DND-41 (cell line): Measurements from ENCODE around the gene MACROD2.

ENCODE experiments used
- ATAC-seq: fragments of 200-7000 bp; cut with Tn5 transposase; 3 replicates; pipeline ENCODE4 v1.9.1; 2021; ENCODE audit warnings: low read depth; ENCODE audit not compliant: insufficient read depth
- DNase-seq: peaks from one replicate; pipeline ENCODE4 v3.0.0-alpha.2; 2020
- H2AFZ ChIP-seq: 2 replicates; pipeline ENCODE4 v1.6.0; 2012; ENCODE audit warnings: low read depth, low read length
- H3K27ac ChIP-seq: 2 replicates; pipeline ENCODE4 v1.5.1; 2012; ENCODE audit warnings: low read length, inconsistent platforms
- H3K27me3 ChIP-seq: fragments of 200-600 bp; sonication (generic); 2 replicates; pipeline ENCODE4 v1.6.0; 2012; ENCODE audit warnings: low read length, mild to moderate bottlenecking, inconsistent platforms; ENCODE audit not compliant: insufficient read depth, poor library complexity
- H3K36me3 ChIP-seq: 2 replicates; pipeline ENCODE4 v1.5.1; 2012; ENCODE audit warnings: low read length, inconsistent platforms; ENCODE audit not compliant: insufficient read depth
- H3K4me1 ChIP-seq: 2 replicates; pipeline ENCODE4 v1.5.1; 2012; ENCODE audit warnings: mild to moderate bottlenecking, low read length; ENCODE audit not compliant: insufficient read depth
- H3K4me2 ChIP-seq: 2 replicates; pipeline ENCODE4 v1.6.0; 2012; ENCODE audit warnings: mild to moderate bottlenecking, moderate library complexity, low read length, inconsistent platforms; ENCODE audit not compliant: insufficient read depth
- H3K4me3 ChIP-seq, 2 experiments: fragments of 200-600 bp in 1 of 2; shearing (Covaris generic) in 1 of 2; 2 replicates each; pipeline ENCODE4 v1.5.1; 2012 to 2016; ENCODE audit warnings: inconsistent platforms in 2 of 2, low read length in 2 of 2, mild to moderate bottlenecking in 2 of 2, low read depth in 1 of 2, moderate library complexity in 1 of 2
- H3K79me2 ChIP-seq: 2 replicates; pipeline ENCODE4 v1.6.0; 2012; ENCODE audit warnings: low read length, inconsistent platforms; ENCODE audit not compliant: insufficient read depth
- H3K9ac ChIP-seq: 2 replicates; pipeline ENCODE4 v1.6.0; 2012; ENCODE audit warnings: low read depth, mild to moderate bottlenecking, inconsistent platforms, low read length, moderate library complexity
- H3K9me3 ChIP-seq: 2 replicates; pipeline ENCODE4 v1.5.1; 2012; ENCODE audit warnings: low read length, moderate library complexity, mild to moderate bottlenecking, inconsistent platforms; ENCODE audit not compliant: insufficient read depth, severe bottlenecking
- H4K20me1 ChIP-seq: 2 replicates; pipeline ENCODE4 v1.6.0; 2012; ENCODE audit warnings: low read length; ENCODE audit not compliant: insufficient read depth
- EZH2 ChIP-seq: IDR thresholded peaks from 3 replicates; pipeline ENCODE4 v1.6.1; 2012; ENCODE audit warnings: borderline replicate concordance, low read depth, mild to moderate bottlenecking, moderate library complexity, low read length, inconsistent platforms; ENCODE audit not compliant: severe bottlenecking
- TF ChIP-seq, protein P1 (sequence below): IDR thresholded peaks from 2 replicates; pipeline ENCODE4 v1.5.1; 2012; ENCODE audit warnings: borderline replicate concordance, low read length, moderate library complexity, mild to moderate bottlenecking; ENCODE audit not compliant: poor library complexity, severe bottlenecking; ENCODE audit errors: extremely low read depth

Gene MACROD2

DNA sequence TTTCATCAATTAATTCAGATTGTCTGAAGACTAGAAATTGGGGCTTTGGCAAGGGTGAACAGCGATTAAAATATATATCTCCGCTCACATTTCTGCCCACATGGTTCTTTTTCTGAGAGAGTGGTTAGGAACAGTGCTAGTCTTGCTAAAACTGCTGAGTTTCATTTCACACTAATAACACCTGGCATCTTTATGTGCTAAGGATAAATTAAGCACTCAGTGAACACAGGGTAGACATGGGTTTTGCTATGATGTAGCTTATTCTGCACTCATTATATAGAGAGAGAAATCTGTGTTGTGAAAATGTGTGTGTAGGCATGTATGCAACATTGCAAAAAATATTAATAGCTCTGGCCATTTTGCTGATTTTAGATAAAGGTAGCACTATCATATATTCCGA, 965.5 kb downstream of the MACROD2 start:
- ATAC-seq (no peak), DNase-seq (no peak)
- Histone ChIP-seq H3K4me3 (no peak overlapping the region), H3K27ac (no peak overlapping the region), H3K4me2 (no peak overlapping the region), H3K79me2 (no peaks in the 10 kb centered on the region), H4K20me1 (no peaks in the 10 kb centered on the region), H3K27me3 (no peaks in the 10 kb centered on the region), H3K36me3 (no peaks in the 10 kb centered on the region), H3K9ac (no peak overlapping the region), H3K4me1 (no peaks in the 10 kb centered on the region), H3K9me3 (no peaks in the 10 kb centered on the region), H2AFZ (no peak overlapping the region)
- no peak for TF ChIP-seq EZH2
- TF ChIP-seq, protein P1, sequence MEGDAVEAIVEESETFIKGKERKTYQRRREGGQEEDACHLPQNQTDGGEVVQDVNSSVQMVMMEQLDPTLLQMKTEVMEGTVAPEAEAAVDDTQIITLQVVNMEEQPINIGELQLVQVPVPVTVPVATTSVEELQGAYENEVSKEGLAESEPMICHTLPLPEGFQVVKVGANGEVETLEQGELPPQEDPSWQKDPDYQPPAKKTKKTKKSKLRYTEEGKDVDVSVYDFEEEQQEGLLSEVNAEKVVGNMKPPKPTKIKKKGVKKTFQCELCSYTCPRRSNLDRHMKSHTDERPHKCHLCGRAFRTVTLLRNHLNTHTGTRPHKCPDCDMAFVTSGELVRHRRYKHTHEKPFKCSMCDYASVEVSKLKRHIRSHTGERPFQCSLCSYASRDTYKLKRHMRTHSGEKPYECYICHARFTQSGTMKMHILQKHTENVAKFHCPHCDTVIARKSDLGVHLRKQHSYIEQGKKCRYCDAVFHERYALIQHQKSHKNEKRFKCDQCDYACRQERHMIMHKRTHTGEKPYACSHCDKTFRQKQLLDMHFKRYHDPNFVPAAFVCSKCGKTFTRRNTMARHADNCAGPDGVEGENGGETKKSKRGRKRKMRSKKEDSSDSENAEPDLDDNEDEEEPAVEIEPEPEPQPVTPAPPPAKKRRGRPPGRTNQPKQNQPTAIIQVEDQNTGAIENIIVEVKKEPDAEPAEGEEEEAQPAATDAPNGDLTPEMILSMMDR: no peak

DNA sequence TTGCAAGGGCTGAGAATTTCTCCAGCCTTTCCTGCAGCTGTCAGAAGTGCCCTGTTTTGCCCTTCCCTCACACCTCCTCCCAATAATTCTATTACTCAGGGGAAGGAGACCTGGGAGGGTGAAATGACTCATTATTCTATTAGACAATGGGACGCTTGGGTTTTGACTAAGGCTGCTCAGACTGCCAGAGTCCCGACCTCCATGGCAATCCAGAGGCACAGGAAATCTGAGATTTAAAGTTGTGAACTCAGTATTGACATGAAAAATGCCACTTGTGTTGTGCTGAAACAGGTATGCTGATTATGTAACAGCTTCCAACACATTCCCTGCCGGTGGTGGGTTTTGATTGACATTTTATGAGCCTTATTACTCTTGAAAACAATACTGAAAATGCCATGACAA, 967.9 kb downstream of the MACROD2 start:
- Histone ChIP-seq H3K4me1 (no peaks in the 10 kb centered on the region), H2AFZ (no peak overlapping the region), H4K20me1 (no peaks in the 10 kb centered on the region), H3K36me3 (no peaks in the 10 kb centered on the region), H3K27ac (no peak overlapping the region), H3K9me3 (no peaks in the 10 kb centered on the region), H3K4me3 (no peak overlapping the region), H3K4me2 (no peak overlapping the region), H3K79me2 (no peaks in the 10 kb centered on the region), H3K27me3 (no peaks in the 10 kb centered on the region), H3K9ac (no peak overlapping the region)
- no peak for TF ChIP-seq EZH2
- TF ChIP-seq, protein P1: no peak
- no peak for ATAC-seq
- DNase-seq: no peak

DNA sequence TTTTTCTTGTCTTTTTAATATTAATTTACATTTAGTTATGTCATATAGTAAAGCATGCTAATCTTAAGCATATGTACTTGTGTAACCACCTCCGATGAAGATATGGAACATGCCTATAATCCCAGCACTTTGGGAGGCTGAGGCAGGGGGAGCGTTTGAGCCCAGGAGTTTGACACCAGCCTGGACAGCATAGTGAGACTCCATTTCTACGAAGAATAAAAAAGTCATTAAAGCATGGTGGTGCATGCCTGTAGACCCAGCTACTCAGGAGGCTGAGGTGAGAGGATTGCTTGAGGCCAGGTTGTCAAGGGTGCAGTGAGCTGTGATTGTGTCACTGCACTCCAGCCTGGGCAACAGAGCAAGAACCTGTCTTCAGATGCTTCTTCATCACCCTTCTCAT, 970.9 kb downstream of the MACROD2 start:
- Histone ChIP-seq H3K27ac (no peak overlapping the region), H3K27me3 (no peaks in the 10 kb centered on the region), H2AFZ (no peak overlapping the region), H3K36me3 (no peaks in the 10 kb centered on the region), H3K9me3 (no peaks in the 10 kb centered on the region), H4K20me1 (no peaks in the 10 kb centered on the region), H3K4me2 (no peak overlapping the region), H3K4me1 (no peaks in the 10 kb centered on the region), H3K79me2 (no peaks in the 10 kb centered on the region), H3K9ac (no peak overlapping the region), H3K4me3 (no peak overlapping the region)
- no peak for ATAC-seq
- no peak for DNase-seq
- no peak for TF ChIP-seq EZH2
- TF ChIP-seq, protein P1: no peak

DNA sequence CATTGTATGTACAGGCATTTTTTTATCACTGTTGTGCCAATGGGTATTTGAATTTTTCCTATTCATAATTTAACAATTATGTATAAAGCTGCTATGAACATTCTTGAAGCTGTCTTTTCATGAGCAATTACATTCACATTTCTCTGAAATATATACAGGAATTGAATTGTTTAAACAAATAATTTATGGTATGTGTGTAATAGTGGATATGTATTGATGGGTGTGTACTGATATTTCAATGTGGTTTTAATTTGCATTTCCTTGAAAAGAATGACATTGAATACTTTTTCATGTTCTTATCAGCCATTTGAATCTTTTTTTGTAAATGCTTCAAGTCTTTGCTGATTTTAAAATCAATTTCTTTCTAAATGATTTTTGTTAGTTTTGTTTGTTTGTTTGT, 971.5 kb downstream of the MACROD2 start:
- no peaks in the 10 kb centered on the region for H3K36me3 ChIP-seq
- no peaks in the 10 kb centered on the region for H3K9me3 ChIP-seq
- DNase-seq (no peak), ATAC-seq (no peak)
- no peak overlapping the region for H2AFZ ChIP-seq
- no peaks in the 10 kb centered on the region for H3K79me2 ChIP-seq
- no peak overlapping the region for H3K27ac ChIP-seq
- no peaks in the 10 kb centered on the region for H3K27me3 ChIP-seq
- no peaks in the 10 kb centered on the region for H3K4me1 ChIP-seq
- H4K20me1 ChIP-seq: no peaks in the 10 kb centered on the region
- no peak overlapping the region for H3K4me2 ChIP-seq
- no peak overlapping the region for H3K9ac ChIP-seq
- TF ChIP-seq EZH2: no peak
- TF ChIP-seq, protein P1: no peak
- no peak overlapping the region for H3K4me3 ChIP-seq
